ENCODE results near the gene XRN2. TPM values are rescaled to one million over a fixed set of nuclear protein-coding genes. Genes with fewer than 3 reads are reported as not detected.

XRN2 gene
- total RNA-seq, 4 donors from 2014 or later = 27.3 to 71.0 (median 29.9) TPM

DNA sequence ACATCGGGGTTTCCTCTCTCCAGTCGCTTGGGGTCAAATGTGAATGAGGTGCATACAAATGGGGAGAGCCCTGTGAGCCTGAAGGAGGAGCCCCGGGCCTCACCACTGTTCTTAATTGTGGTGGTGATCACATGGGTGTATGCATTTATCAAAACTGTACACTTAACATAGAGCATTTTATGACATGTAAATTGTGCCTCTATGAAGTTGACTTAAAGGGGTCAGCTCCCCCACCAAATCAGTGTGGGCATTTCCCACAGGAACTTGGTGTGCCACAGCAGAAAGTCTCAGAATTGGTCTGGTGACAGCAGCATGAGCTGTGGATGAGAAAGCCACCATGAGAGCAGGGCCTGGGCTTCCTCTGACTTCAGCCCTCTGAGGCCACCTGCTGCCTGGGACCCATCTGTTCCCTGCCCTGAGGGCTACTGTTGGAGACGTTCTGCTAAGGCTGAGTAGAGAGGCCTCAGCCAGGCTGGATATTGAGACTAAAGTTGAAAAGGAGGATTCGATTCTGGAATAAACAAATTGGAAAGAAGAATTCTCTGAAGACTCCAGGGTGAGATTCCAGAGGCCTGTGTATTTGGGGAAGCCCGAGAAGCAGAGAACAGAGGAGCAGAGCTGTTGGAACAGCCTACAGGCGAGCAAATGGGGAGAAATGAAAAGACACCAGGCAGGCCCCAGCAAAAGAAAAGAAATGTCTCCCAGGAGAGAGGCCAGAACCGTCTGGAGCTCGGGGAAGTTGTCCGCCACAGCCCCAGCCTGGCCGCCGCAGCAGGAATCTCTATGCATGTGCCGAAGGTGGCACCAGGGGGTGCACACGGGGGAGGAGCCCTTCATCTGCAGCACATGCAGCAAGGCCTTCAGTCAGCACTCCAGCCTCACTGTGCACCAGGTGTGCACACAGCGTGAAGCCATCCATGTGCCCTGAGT lies 37.6 kb upstream of the XRN2 start:
- Histone ChIP-seq H3K27me3 (no peaks in the 10 kb centered on the region), H3K36me3 (no peaks in the 10 kb centered on the region), H3K9me3 (no peaks in the 10 kb centered on the region), H3K4me3 (no peak overlapping the region), H3K4me1 (no peaks in the 10 kb centered on the region), H3K27ac (no peak overlapping the region)
- TF ChIP-seq, protein P1, sequence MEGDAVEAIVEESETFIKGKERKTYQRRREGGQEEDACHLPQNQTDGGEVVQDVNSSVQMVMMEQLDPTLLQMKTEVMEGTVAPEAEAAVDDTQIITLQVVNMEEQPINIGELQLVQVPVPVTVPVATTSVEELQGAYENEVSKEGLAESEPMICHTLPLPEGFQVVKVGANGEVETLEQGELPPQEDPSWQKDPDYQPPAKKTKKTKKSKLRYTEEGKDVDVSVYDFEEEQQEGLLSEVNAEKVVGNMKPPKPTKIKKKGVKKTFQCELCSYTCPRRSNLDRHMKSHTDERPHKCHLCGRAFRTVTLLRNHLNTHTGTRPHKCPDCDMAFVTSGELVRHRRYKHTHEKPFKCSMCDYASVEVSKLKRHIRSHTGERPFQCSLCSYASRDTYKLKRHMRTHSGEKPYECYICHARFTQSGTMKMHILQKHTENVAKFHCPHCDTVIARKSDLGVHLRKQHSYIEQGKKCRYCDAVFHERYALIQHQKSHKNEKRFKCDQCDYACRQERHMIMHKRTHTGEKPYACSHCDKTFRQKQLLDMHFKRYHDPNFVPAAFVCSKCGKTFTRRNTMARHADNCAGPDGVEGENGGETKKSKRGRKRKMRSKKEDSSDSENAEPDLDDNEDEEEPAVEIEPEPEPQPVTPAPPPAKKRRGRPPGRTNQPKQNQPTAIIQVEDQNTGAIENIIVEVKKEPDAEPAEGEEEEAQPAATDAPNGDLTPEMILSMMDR (IDR thresholded peaks at IDR 0.05) = no peak
- TF ChIP-seq POLR2A (IDR thresholded peaks at IDR 0.05) = no peak
- DNase-seq = no peak

DNA sequence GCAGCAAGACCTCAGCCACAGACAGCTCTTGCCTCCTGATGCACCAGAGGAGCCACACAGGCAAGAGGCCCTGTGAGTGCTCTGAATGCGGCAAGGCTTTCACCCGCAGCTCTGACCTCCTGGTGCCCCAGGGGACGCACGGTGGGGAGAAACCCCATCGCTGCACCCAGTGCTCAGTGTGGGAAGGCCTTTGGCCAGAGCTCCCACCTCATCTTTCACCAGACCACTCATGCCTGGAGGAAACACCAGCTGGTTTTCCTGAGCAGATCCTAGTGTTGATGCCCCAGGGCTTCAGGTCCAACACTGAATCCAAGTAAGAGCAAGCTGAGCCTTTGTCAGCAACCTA lies 37.0 kb upstream of the XRN2 start:
- H3K27me3 ChIP-seq = no peaks in the 10 kb centered on the region
- no peak for TF ChIP-seq POLR2A (IDR thresholded peaks at IDR 0.05)
- TF ChIP-seq, protein P1 (IDR thresholded peaks at IDR 0.05) = no peak
- no peaks in the 10 kb centered on the region for H3K36me3 ChIP-seq
- H3K27ac ChIP-seq = no peak overlapping the region
- no peak for DNase-seq
- H3K9me3 ChIP-seq = no peaks in the 10 kb centered on the region
- H3K4me3 ChIP-seq = no peak overlapping the region
- no peaks in the 10 kb centered on the region for H3K4me1 ChIP-seq

DNA sequence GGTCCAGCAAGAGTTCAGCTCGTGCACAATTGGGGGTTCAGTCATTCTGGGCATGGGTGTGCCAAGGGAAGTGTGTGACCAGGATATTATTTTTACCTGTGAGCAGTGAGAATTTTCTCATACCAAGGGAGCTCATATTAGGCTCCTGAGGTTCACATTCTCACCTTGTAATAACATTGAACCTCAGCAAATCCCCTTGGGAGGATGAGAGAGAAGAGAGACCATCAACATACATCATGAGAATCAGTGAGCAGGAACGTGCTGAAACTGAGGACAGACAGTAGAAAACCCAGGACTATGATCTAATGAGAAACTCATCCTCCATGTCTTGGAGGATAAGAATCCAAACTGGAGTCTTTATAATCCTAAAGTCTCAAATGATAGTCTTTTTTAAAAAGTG lies 33.4 kb upstream of the XRN2 start:
- Histone ChIP-seq H3K27ac (no peak overlapping the region), H3K4me1 (no peaks in the 10 kb centered on the region), H3K4me3 (no peak overlapping the region), H3K27me3 (no peaks in the 10 kb centered on the region), H3K9me3 (no peaks in the 10 kb centered on the region), H3K36me3 (no peaks in the 10 kb centered on the region)
- DNase-seq = no peak
- TF ChIP-seq, protein P1 (IDR thresholded peaks at IDR 0.05) = no peak
- TF ChIP-seq POLR2A (IDR thresholded peaks at IDR 0.05) = no peak

DNA sequence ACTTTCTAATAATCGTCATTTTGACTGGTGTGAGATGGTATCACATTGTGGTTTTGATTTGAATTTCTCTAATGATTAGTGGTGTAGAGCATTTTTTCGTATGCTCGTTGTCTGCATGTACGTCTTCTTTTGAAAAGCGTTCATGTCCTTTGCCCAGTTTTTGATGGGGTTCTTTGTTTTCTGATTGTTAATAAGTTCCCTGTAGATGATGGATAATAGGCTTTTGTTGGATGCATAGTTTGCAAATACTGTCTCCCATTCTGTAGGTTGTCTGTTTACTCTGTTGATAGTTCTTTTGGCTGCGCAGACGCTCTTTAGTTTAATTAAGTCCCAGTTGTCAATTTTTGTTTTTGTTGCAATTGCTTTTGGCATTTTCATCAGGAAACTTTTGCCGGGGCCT lies 32.3 kb upstream of the XRN2 start:
- Histone ChIP-seq H3K36me3 (no peaks in the 10 kb centered on the region), H3K27me3 (no peaks in the 10 kb centered on the region), H3K4me3 (no peak overlapping the region), H3K27ac (no peak overlapping the region), H3K4me1 (no peaks in the 10 kb centered on the region), H3K9me3 (no peaks in the 10 kb centered on the region)
- DNase-seq = no peak
- TF ChIP-seq POLR2A (IDR thresholded peaks at IDR 0.05) = no peak
- TF ChIP-seq, protein P1 (IDR thresholded peaks at IDR 0.05) = no peak

DNA sequence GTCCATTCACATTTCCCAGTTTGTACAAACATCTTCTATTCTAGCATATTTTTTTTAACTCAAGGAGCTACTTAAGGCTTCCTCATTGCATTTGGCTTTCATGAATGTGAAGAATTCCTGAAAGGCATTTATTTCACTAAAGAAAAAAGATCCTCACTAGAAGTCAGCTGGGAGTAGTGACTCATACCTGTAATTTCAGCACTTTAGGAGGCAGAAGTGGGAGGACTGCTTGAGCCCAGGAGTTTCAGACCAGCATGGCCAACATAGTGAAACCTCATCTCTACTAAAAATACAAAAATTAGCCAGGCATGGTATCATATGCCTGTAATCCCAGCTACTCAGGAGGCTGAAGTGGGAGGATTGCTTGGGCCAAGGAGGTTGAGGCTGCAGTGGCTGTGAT lies 30.9 kb upstream of the XRN2 start:
- H3K27me3 ChIP-seq = no peaks in the 10 kb centered on the region
- H3K27ac ChIP-seq = no peak overlapping the region
- H3K4me3 ChIP-seq = no peak overlapping the region
- no peak for DNase-seq
- no peaks in the 10 kb centered on the region for H3K36me3 ChIP-seq
- no peaks in the 10 kb centered on the region for H3K4me1 ChIP-seq
- TF ChIP-seq, protein P1 (IDR thresholded peaks at IDR 0.05) = no peak
- no peaks in the 10 kb centered on the region for H3K9me3 ChIP-seq

Measured in Peyer's patch (tissue), 4 donors.